Heart right ventricle (tissue), 16 donors: ENCODE results near the gene BTLA. TPM values are rescaled to one million over a fixed set of nuclear protein-coding genes. Genes with fewer than 3 reads are reported as not detected.
"Not testable (repeated sequence)": the region's sequence is repeated elsewhere in the genome, so short reads cannot be mapped to it uniquely, and the experiment has no call there.

Experiments used
- ATAC-seq, 8 donors: fragments of 200-7000 bp; cut with Tn5 transposase; one replicate each; pipeline ENCODE4 v1.9.1; 2020; ENCODE audit warnings: mild to moderate bottlenecking in 8 of 8, moderate library complexity in 8 of 8, moderate number of reproducible peaks in 1 of 8
- DNase-seq, 2 donors: peaks; one replicate each; pipeline ENCODE4 v3.0.0-alpha.2; 2020
- H3K27ac ChIP-seq, 10 donors: fragments of 200-600 bp; sonication (generic) in 2 of 10; one replicate each; pipeline versions ENCODE4 v1.5.0 to v1.8.0; 2020 to 2022; ENCODE audit warnings: mild to moderate bottlenecking in 3 of 10
- H3K27me3 ChIP-seq, 7 donors: fragments of 200-600 bp; one replicate each; pipeline ENCODE4 v1.8.0; 2021 to 2022; ENCODE audit warnings: mild to moderate bottlenecking in 2 of 7
- H3K36me3 ChIP-seq, 9 donors: fragments of 200-600 bp; sonication (generic) in 1 of 9; one replicate each; pipeline versions ENCODE4 v1.5.0 to v1.8.0; 2020 to 2022; ENCODE audit warnings: mild to moderate bottlenecking in 2 of 9
- H3K4me1 ChIP-seq, 9 donors: fragments of 200-600 bp; sonication (generic) in 1 of 9; one replicate each; pipeline versions ENCODE4 v1.5.0 to v1.8.0; 2020 to 2022; ENCODE audit warnings: mild to moderate bottlenecking in 4 of 9
- H3K4me3 ChIP-seq, 10 donors: fragments of 200-600 bp; sonication (generic) in 2 of 10; one replicate each; pipeline versions ENCODE4 v1.5.0 to v1.8.0; 2020 to 2022; ENCODE audit warnings: mild to moderate bottlenecking in 7 of 10, moderate library complexity in 2 of 10
- H3K9me3 ChIP-seq, 11 donors: fragments of 200-600 bp in 10 of 11; sonication (generic) in 2 of 11; one replicate each; pipeline versions ENCODE4 v1.5.0 to v1.8.0; 2013 to 2022; ENCODE audit warnings: mild to moderate bottlenecking in 2 of 11, control low read depth in 1 of 11, moderate library complexity in 1 of 11
- WGBS, 2 donors: extraction: QIAGEN DNeasy Blood & Tissue Kit; methylation state at CpG; one replicate each; pipeline ENCODE4 v1.1.7; 2013; ENCODE audit warnings: inconsistent platforms in 1 of 2; 5-methylcytosine and 5-hydroxymethylcytosine counted together
- intact Hi-C, 10 donors: fragments of 100-400 bp; cut with DNase I; formaldehyde crosslinking; loops; one replicate each; pipeline versions ENCODE4 v1.11.1 to v1.14.2; 2022
- polyA plus RNA-seq, 2 donors: library from polyadenylated mRNA; stranded (reverse); fragments of 200-250 nt; gene quantifications; one replicate each; pipeline ENCODE4 v1.2.3, GENCODE V29; 2013
- total RNA-seq, 10 donors: library from RNA; stranded (reverse); fragmentation: NEBNext Ultra II Directional in 3 of 10; extraction: Animal tissue kit (Norgen Biotek cat#: 25700) in 3 of 10; gene quantifications; one replicate each; pipeline versions ENCODE4 v1.2.1 to v1.2.4, GENCODE V29; 2021 to 2023
- TF ChIP-seq, protein P1 (sequence below), 9 donors: fragments of 200-600 bp; sonication (generic) in 2 of 9; IDR thresholded peaks; one replicate each; pipeline versions ENCODE4 v1.5.0 to v1.8.0; 2021 to 2022; ENCODE audit warnings: antibody characterized with exemption in 9 of 9, mild to moderate bottlenecking in 5 of 9, moderate library complexity in 1 of 9
- donor health status: Arrhythmogenic right ventricular cardiomyopathy.
- donor health status: ischemic (EF 13 %, LVEDD 7.1; RV severe dilation, severe dysfunction).
- donor health status: healthy with polysubstance abuse.
- donor health status: DM: no; HTN: yes; CAD: no.
- donor health status: DM: no; HTN: no; CAD: no.
- donor health status: ischemic (EF 25% LVEDD 6.9; RV normal size, moderate dysfunction).
- donor health status: ischemic (EF 25% LVEDD 5.7; RV mildly dilated, moderate dysfunction).
- donor health status: healthy.
- donor health status: DM: yes; HTN: yes; CAD: no.
- donor health status: Ischemic cardiomyopathy.
- donor health status: ischemic (EF 35%, LVEDD 5.7; RV mildly dilated, moderate dysfunction).
- donor health status: nonischemic (EF 11% LVEDD 7.7; RV severe dilation, severe dysfunction).
- donor health status: DM: yes; HTN: yes; CAD: no.
- donor health status: PGD.
- donor health status: ischemic (EF 29% LVEDD 5.4; RV normal size, mild dysfunction).
- donor health status: nonischemic (EF 23%, LVEDD 6.1; RV moderate dilation, normal function).

BTLA gene
- total and polyA plus RNA-seq, 12 donors: 0.03 to 0.97 (median 0.07) TPM; not detected in 7

DNA sequence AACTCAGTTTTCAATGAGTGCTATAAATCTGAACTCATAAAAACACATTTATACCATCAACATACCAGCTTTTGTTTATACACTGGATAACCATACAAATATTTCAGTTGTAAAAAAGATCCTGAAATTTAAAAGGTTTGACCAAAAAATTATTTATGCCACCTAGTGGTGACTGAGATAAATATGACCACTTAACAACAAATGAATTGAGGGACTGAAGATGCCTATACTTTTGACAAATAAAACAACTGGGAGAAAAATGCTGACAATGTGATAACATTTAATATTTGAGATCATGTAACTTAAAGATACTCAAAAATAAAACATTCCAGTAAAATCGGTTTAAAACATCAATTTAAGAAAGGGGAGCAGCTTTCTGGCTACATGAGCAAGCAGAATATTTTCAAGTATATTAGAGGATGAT lies 32.1 kb upstream of the BTLA start:
- H3K36me3 ChIP-seq: peaks cover 0 to 96% (median 27%) of the 10 kb centered on the region in 9 donors
- no peaks in the 10 kb centered on the region for H3K4me1 ChIP-seq
- H3K4me3 ChIP-seq: no peak overlapping the region
- no peaks in the 10 kb centered on the region for H3K27me3 ChIP-seq
- 2 to 3% methylated on average over 1 of the region's 1 CpG for whole genome bisulfite sequencing, 2 donors
- H3K9me3 ChIP-seq: no peaks in the 10 kb centered on the region
- ATAC-seq (no peak), DNase-seq (no peak)
- TF ChIP-seq, protein P1, sequence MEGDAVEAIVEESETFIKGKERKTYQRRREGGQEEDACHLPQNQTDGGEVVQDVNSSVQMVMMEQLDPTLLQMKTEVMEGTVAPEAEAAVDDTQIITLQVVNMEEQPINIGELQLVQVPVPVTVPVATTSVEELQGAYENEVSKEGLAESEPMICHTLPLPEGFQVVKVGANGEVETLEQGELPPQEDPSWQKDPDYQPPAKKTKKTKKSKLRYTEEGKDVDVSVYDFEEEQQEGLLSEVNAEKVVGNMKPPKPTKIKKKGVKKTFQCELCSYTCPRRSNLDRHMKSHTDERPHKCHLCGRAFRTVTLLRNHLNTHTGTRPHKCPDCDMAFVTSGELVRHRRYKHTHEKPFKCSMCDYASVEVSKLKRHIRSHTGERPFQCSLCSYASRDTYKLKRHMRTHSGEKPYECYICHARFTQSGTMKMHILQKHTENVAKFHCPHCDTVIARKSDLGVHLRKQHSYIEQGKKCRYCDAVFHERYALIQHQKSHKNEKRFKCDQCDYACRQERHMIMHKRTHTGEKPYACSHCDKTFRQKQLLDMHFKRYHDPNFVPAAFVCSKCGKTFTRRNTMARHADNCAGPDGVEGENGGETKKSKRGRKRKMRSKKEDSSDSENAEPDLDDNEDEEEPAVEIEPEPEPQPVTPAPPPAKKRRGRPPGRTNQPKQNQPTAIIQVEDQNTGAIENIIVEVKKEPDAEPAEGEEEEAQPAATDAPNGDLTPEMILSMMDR (IDR thresholded peaks at IDR 0.05): peak in 8 of 9 donors; percentile 21 to 73 (median 60)
- intact Hi-C loops: loop anchor here in 5 of 10 donors (2.0 to 10.0 kb wide), 5 partner anchors 239 to 419 kb away; partner anchors contain the start of gene SLC9C1 (in 2 of the 5)
- no peak overlapping the region for H3K27ac ChIP-seq

DNA sequence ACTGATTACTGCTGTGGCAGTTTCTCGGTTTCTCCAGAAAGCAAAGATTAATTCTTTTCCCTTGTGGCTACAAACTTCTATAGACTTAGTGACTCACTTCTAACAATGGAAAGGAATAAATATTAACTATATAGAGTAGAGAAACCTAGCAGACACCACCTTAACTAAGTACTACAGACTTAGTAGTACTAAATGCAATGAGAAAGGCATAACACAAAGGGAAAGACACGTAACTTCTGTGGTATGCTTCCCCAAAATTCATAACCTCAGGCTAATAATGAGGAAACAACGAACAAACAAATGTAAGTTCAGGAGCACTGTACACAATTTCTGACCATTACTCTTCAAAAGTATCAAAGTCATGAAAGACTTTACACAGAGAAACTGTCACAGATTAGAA lies 31.3 kb upstream of the BTLA start:
- Histone ChIP-seq H3K9me3 (no peaks in the 10 kb centered on the region), H3K4me1 (no peaks in the 10 kb centered on the region), H3K27me3 (no peaks in the 10 kb centered on the region), H3K36me3 (peaks cover 0 to 96% (median 23%) of the 10 kb centered on the region in 9 donors), H3K4me3 (no peak overlapping the region), H3K27ac (no peak overlapping the region)
- no peak for ATAC-seq
- intact Hi-C loops: loop anchor here in 5 of 10 donors (2.0 to 10.0 kb wide), 5 partner anchors 238 to 418 kb away; partner anchors contain the start of gene SLC9C1 (in 2 of the 5)
- no peak for DNase-seq
- 90 to 96% methylated on average over 3 of the region's 3 CpGs for WGBS, 2 donors
- TF ChIP-seq, protein P1 (IDR thresholded peaks at IDR 0.05): no peak

DNA sequence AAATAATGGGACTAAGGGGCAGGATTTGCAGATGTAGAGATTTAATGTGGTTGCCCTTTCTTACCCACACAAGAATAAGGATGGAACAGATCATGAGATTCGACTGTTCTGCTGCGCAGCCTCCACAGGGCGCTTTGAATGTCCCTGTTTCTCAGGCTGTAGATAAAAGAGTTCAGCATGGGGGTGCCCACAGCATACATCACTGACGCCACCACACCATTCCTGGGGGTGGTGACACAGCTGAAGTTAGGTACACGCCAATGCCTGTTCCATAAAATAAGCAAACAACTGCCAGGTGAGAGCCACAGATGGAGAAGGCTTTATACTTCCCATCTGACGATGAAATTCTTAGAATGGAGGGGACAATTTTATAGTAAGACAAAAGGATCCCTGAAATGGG lies 24.9 kb upstream of the BTLA start:
- not testable (repeated sequence) for H3K9me3 ChIP-seq, ATAC-seq
- intact Hi-C loops: loop anchor here in 6 of 10 donors (5.0 to 10.0 kb wide), 5 partner anchors 189 to 409 kb away; partner anchors contain the start of genes GCSAM (in 2 of the 6), CD200 (in 1 of the 6) and SLC9C1 (in 1 of the 6)

DNA sequence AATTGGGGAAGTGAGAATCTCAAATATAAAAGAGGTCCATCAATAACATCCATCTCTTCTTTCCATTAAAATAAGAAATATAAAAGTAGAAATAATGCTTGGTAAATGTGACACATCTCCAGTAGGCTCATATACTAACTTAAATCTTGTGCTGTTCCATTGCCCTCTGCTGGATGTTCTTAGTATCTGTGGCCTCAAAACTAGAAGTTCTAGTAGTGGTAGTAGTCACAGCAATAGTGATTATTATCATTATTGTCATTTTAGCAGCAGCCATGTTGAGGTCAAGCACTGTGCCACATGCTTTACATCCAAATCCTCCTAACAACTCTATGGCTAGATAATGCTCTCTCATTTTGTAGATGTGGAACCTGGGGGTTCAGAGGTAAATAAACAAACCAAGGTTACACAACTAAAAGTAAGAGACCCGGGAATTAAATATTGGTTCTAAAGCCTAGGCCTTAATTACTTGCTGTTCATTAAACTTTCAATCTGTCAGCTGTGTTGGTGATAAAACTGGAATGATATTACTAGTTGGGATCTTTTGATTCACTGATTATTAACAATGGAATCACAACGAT lies 20.2 kb upstream of the BTLA start:
- no peaks in the 10 kb centered on the region for H3K27me3 ChIP-seq
- peak in 1 of 2 donors; percentile 55 for DNase-seq
- no peak overlapping the region for H3K27ac ChIP-seq
- intact Hi-C loops: loop anchor here (1.0 to 10.0 kb wide), 13 partner anchors 185 to 407 kb away; partner anchors contain the start of genes SLC9C1 (in 4 of the 10), CD200 (in 2 of the 10) and GCSAM (in 2 of the 10)
- WGBS, 2 donors: 88 to 89% methylated on average over 2 of the region's 2 CpGs
- no peaks in the 10 kb centered on the region for H3K4me1 ChIP-seq
- H3K9me3 ChIP-seq: no peaks in the 10 kb centered on the region
- TF ChIP-seq, protein P1 (IDR thresholded peaks at IDR 0.05): peak; percentile 28 to 89 (median 76)
- peaks cover 0 to 11% (median 1%) of the 10 kb centered on the region in 9 donors for H3K36me3 ChIP-seq
- ATAC-seq: peak in 7 of 8 donors; percentile 76 to 86 (median 81)
- H3K4me3 ChIP-seq: no peak overlapping the region

More for the DNA sequence above, 24.9 kb upstream of the BTLA start:
- not testable (repeated sequence) for H3K27ac ChIP-seq, H3K27me3 ChIP-seq, H3K4me3 ChIP-seq, DNase-seq, H3K4me1 ChIP-seq
- H3K36me3 ChIP-seq: peaks cover 0 to 55% (median 26%) of the 10 kb centered on the region in 9 donors
- 96 to 97% methylated on average over 6 of the region's 6 CpGs for WGBS, 2 donors

DNA sequence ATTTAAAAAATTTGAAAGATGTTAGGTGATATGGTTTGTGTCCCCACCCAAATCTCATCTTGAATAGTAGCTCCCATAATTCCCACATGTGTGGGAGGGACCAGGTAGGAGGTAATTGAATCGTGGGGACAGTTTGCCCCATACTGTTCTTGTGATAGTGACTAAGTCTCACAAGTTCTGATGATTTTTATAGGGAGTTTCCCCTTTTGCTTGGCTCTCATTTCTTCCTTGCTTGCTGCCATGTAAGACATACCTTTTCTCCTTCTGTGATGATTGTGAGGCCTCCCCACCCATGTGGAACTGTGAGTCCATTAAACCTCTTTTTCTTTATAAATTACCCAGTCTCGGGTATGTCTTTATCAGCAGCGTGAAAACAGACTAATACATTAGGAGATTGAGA lies 19.7 kb upstream of the BTLA start:
- H3K4me3 ChIP-seq, H3K4me1 ChIP-seq, H3K9me3 ChIP-seq, H3K27ac ChIP-seq, DNase-seq, H3K27me3 ChIP-seq, ATAC-seq, H3K36me3 ChIP-seq: not testable (repeated sequence)
- WGBS, 2 donors: 55 to 65% methylated on average over 3 of the region's 3 CpGs
- intact Hi-C loops: loop anchor here in 8 of 10 donors (1.0 to 10.0 kb wide), 10 partner anchors 184 to 407 kb away; partner anchors contain the start of genes SLC9C1 (in 3 of the 8) and CD200 (in 1 of the 8)
